Activated CD4-positive, alpha-beta T cell treated with anti-CD3 and anti-CD28 coated beads for 24 hours (primary cell): ENCODE data around the gene MTLN.
"Not testable (repeated sequence)": the region's sequence is repeated elsewhere in the genome, so short reads cannot be mapped to it uniquely, and the experiment has no call there.

Experiments used
- DNase-seq, 2 donors: peaks; one replicate each; pipeline ENCODE4 v3.0.0-alpha.2; 2020; ENCODE audit warnings: low read depth in 2 of 2

MTLN gene

DNA sequence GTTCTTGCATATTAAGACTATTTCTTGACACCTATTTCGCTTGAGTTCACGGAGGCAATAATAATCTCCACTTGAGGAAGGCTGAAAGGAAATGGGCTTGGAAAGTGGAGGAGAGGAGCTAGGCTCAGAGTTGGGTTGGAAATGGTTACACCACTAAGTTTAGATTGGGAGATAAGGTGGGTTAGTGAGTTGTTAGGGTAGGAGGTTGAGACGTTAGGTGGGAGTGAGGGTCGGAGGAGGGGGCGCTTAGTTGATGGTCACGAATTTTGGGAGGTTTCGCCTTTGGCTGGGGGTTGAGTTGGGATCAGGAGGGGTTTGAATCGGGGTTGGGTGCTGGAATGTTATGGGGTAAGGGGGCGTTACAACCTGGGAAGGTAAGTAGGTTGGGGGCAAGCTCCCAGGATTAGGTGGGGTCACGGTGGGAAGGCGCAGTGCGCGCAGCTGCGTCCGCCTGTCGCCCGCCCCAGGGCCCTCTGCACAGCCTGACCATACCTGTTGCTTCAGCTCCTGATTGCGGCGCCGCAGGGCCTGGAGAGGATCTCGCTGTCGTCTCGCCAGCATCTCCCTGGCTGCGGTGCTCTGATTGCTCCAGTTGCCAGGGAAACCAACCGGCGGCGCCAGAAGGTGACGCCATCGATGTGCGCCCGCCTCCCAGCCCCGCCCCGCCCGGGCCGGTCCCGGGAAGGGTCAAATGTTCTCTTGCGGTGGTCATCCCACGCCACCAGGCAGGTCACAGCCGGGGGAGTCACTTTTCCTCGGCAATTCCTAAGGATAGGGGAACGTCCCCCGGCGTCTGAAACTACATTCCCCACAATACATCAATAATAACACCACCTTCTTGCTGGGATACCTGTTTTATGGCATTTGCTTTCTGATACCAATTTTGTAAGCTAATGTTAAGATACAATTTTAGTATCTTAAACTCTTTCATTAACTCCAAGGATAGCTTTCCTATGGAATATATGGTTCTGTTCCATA, 7.7 kb downstream of the MTLN start, which contains the start of gene NPHP1:
TSS of gene NPHP1 (minus strand) at position 606 of the 978 bp plus-strand sequence. CDS start at position 561, 45 bp downstream.
- peak; percentile 68 to 75 for DNase-seq

DNA sequence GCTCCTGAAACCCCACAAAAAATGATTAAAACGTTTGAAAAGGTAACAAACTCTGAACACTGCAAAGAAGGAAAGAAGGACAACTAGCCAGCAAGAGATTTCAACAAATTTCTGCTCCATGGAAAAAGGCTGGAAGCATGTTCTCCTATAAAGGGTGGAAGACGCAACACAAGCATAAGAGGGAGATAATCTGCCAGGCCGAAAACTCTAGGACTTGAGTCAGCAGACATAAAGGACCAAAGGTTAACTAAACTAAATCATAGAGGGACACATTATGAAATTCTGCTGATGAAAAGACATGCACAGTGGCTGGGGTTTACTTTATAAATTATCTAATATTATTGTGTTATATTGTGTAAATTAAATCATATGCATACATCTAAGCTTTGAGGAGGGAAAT, 14.3 kb downstream of the MTLN start:
- DNase-seq = no peak

DNA sequence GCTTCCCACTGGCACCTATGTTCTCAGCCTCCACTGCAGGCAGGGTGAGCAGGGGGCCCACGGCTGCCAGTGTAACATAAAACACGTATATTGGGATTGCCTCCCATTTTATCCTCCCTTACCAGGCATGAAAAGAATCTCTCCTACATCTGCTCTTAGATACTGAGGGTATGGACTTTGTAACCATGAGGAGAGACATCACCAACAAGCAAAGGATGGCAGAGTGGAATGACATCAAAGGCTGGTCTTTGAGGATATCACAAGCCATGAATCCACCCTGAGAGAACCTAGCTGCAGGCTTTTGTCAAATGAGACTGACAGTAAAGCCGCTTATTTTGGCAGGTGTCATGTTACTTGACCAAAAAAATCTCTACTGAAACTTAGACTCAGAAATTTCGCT, 14.9 kb downstream of the MTLN start:
- DNase-seq = no peak

DNA sequence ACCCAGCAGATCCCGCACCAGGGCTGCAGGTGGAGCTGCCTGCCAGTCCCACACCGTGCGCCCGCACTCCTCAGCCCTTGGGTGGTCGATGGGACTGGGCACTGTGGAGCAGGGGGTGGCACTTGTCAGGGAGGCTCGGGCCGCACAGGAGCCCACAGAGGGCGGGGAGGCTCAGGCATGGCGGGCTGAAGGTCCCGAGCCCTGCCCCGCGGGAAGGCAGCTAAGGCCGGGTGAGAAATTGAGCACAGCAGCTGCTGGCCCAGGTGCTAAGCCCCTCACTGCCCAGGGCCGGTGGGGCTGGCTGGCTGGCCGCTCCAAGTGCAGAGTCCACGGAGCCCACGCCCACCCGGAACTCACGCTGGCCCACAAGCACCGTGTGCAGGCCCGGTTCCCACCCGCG, 22.2 kb downstream of the MTLN start:
- not testable (repeated sequence) for DNase-seq

DNA sequence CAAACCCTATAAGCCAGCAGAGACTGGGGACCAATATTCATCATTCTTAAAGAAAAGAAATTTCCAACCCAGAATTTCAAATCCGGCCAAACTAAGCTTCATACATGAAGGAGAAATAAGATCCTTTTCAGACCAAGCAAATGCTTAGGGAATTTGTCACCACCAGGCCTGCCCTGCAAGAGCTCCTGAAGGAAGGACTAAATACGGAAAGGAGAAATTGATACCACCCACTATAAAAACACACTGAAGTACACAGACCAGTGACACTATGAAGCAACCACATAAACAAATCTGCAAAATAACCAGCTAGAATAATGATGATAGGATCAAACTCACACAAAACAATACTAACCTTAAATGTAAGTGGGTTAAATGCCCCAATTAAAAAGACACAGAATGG, 29.9 kb downstream of the MTLN start:
- no peak for DNase-seq

DNA sequence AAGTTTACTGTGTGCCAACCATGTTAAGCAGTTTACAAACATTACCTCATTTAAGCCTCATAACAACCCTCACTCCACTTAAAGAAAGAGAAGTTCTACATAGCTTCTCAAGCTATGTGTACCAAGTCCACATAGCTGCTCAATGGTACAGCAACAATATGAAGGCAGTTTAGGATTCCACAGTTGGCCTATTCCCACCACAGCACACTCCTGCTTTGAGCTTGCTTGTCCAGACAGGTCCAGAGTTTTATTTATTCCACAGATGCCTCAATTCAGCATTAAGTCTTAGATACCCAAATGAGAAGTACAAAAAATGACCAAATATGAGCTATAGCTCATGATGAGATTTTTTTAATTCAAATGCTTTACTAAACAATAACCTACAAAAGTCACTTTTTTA, 32.3 kb downstream of the MTLN start:
- no peak for DNase-seq

DNA sequence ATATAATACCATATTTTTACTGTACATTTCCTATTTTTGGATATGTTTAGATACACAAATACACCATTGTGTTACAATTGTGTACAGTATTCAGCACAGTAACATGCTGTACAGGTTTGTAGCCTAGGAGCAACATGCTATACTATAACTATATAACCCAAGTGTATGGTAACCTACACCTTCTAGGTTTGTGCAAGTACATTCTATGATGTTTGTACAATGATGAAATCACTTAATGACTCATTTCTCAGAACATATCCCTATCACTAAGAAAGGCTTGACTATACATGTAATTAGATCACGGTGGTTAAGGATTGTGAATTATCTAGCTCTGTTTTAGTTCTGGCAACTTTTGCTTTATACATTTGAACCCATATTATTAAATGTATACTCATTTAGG, 38.8 kb downstream of the MTLN start:
- no peak for DNase-seq

DNA sequence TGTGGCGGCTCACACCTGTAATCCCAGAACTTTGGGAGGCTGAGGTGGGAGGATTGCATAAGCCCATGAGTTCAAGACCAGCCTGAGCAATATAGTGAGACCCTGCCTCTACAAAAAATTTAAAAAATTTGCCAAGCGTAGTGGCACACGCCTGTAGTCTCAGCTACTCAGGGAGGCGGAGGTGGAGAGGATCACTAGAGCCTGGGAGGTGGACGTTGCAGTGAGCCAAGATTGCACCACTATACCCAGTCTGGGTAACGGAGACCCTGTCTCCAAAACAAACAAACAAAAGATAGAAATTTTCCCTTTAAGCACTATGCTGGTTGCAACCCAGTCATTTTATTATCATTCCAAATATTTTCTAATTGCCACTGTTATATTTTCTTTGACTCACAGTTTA, 39.8 kb downstream of the MTLN start:
- no peak for DNase-seq

DNA sequence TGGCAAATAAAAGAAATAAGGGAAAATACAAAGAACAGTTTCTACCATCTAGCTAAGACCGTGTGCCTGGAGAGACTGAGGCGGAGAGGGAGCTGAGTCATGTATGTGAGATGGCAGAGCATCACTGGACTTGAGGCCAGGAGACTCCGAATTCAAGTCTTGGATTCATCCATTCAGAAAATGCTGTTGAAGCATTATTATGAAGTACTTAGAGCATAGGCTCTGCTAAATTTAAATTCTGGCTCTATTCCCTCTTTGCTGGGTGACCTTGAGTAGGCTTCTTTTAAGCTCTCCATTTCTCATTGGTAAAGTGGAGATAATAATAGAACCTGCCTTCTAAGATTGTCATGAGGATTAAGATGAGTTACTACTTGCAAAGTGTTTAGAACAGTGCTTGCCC, 42.2 kb downstream of the MTLN start:
- no peak for DNase-seq

DNA sequence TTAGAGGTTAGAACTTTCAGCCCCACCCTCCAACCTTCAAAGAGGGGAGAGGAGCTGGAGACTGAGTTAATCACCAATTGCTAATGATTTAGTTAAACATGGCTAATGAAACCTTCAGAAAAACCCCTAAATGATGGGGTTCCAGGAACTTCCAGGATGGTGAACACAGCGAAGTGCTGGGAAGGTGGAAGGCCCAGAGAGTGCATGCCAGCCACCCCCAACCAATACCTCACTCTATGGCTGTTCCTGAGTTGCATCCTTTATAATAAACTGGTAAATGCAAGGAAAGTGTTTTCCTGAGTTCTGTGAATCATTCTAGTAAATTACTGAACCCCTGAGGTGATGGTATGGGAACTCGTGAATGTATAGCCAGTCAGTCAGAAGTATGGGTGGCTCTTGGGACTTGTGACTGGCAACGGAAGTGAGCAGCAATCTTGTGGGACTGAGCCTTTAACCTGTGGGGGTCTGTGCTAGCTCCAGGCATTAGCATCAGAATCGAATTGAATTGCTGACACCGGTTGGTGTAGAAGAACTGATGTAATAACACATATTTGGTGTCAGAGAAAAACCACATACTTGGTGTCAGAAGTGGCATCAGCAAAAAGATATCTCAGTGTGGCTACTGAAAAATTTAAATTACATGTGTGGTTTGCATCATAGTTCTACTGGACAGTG, 44.9 kb downstream of the MTLN start:
- no peak for DNase-seq

DNA sequence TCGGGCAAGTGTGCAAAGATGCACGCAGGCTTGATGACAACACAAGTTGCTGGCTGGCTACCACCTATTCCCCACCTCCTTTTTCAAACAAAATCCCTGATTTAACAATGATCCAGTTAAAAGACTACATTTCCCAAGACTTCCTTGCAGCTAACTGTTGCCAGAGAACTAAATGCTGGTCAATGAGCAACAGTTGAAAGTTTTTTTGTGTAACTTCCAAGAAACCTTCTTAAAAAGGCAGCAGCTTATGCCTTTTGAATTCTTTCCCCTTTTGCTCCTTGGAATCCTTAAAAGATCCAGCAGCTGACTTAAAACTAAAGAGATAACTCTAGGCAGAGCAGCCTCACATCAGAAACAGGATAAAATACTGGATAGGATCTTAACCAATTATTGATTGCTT, 46.1 kb downstream of the MTLN start:
- DNase-seq = no peak
